Measurements from ENCODE around the gene PCDHGA10.

DNA sequence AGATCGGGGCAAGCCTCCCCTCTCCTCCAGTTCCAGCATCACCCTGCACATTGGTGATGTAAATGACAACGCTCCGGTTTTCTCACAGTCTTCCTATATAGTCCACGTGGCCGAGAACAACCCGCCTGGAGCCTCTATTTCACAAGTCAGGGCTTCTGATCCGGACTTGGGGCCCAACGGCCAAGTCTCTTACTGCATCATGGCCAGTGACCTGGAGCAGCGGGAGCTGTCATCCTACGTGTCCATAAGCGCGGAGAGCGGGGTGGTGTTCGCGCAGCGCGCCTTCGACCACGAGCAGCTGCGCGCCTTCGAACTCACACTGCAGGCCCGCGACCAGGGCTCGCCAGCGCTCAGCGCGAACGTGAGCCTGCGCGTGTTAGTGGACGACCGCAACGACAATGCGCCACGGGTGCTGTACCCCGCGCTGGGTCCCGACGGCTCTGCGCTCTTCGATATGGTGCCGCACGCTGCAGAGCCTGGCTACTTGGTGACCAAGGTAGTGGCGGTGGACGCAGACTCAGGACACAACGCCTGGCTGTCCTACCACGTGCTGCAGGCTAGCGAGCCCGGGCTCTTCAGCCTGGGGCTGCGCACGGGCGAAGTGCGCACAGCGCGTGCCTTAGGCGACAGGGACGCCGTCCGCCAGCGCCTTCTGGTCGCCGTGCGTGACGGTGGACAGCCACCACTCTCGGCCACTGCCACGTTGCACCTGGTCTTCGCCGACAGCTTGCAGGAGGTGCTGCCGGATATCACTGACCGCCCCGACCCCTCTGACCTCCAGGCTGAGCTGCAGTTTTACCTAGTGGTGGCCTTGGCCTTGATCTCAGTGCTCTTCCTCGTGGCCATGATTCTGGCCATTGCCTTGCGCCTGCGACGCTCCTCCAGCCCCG is 23.4 kb upstream of the PCDHGA10 start:
- TF ChIP-seq TAF1 (IDR thresholded peaks at IDR 0.05; ENCODE audit: low read depth) (no peak), MXI1 (conservative IDR thresholded peaks at IDR 0.05; ENCODE audit: poor library complexity, severe bottlenecking) (no peak), SMC3 (conservative IDR thresholded peaks at IDR 0.05; ENCODE audit: poor library complexity) (no peak), EZH2 (IDR thresholded peaks at IDR 0.05; ENCODE audit: borderline replicate concordance, insufficient read depth, low read length, poor library complexity, severe bottlenecking) (no peak), EP300 (conservative IDR thresholded peaks at IDR 0.05; ENCODE audit: poor library complexity, severe bottlenecking) (no peak), RAD21 (conservative IDR thresholded peaks at IDR 0.05) (no peak), POLR2AphosphoS5 (IDR thresholded peaks at IDR 0.05) (no peak)
- TF ChIP-seq, protein P1, sequence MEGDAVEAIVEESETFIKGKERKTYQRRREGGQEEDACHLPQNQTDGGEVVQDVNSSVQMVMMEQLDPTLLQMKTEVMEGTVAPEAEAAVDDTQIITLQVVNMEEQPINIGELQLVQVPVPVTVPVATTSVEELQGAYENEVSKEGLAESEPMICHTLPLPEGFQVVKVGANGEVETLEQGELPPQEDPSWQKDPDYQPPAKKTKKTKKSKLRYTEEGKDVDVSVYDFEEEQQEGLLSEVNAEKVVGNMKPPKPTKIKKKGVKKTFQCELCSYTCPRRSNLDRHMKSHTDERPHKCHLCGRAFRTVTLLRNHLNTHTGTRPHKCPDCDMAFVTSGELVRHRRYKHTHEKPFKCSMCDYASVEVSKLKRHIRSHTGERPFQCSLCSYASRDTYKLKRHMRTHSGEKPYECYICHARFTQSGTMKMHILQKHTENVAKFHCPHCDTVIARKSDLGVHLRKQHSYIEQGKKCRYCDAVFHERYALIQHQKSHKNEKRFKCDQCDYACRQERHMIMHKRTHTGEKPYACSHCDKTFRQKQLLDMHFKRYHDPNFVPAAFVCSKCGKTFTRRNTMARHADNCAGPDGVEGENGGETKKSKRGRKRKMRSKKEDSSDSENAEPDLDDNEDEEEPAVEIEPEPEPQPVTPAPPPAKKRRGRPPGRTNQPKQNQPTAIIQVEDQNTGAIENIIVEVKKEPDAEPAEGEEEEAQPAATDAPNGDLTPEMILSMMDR (IDR thresholded peaks at IDR 0.05; ENCODE audit: poor library complexity, severe bottlenecking): no peak
- TF ChIP-seq, protein P2, sequence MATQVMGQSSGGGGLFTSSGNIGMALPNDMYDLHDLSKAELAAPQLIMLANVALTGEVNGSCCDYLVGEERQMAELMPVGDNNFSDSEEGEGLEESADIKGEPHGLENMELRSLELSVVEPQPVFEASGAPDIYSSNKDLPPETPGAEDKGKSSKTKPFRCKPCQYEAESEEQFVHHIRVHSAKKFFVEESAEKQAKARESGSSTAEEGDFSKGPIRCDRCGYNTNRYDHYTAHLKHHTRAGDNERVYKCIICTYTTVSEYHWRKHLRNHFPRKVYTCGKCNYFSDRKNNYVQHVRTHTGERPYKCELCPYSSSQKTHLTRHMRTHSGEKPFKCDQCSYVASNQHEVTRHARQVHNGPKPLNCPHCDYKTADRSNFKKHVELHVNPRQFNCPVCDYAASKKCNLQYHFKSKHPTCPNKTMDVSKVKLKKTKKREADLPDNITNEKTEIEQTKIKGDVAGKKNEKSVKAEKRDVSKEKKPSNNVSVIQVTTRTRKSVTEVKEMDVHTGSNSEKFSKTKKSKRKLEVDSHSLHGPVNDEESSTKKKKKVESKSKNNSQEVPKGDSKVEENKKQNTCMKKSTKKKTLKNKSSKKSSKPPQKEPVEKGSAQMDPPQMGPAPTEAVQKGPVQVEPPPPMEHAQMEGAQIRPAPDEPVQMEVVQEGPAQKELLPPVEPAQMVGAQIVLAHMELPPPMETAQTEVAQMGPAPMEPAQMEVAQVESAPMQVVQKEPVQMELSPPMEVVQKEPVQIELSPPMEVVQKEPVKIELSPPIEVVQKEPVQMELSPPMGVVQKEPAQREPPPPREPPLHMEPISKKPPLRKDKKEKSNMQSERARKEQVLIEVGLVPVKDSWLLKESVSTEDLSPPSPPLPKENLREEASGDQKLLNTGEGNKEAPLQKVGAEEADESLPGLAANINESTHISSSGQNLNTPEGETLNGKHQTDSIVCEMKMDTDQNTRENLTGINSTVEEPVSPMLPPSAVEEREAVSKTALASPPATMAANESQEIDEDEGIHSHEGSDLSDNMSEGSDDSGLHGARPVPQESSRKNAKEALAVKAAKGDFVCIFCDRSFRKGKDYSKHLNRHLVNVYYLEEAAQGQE (IDR thresholded peaks at IDR 0.05; ENCODE audit: borderline replicate concordance): no peak
